Panc1 (cell line): ENCODE results near the gene EMP2. TPM values are rescaled to one million over a fixed set of nuclear protein-coding genes. Genes with fewer than 3 reads are reported as not detected.
"Not testable (repeated sequence)": the region's sequence is repeated elsewhere in the genome, so short reads cannot be mapped to it uniquely, and the experiment has no call there.

ENCODE experiments used
- ATAC-seq: fragments of 200-7000 bp; cut with Tn5 transposase; 2 replicates; pipeline ENCODE4 v1.9.1; 2020; ENCODE audit warnings: mild to moderate bottlenecking, moderate library complexity
- BruUV-seq: library from RNA; stranded (reverse); fragments of 400-500 nt; replicated peaks from 2 replicates; lab custom pipeline; 2021; lab: Mats Ljungman, UMichigan
- CTCF ChIA-PET: fragments of 300-600 bp; sonication (Branson Sonifier 250); formaldehyde crosslinking; loops from one replicate; lab custom pipeline; 2022; ENCODE audit warnings: antibody characterized with exemption; lab: Charles Lee
- POLR2A ChIA-PET: fragments of 300-600 bp; sonication (Branson Sonifier 250); formaldehyde crosslinking; loops from one replicate; lab custom pipeline; 2022; ENCODE audit warnings: antibody characterized with exemption; lab: Charles Lee
- DNase-seq: peaks from one replicate; pipeline ENCODE4 v3.0.0-alpha.2; 2010; ENCODE audit warnings: low read depth, low spot score
- H3K27ac ChIP-seq: 2 replicates; pipeline ENCODE4 v1.5.1; 2011; ENCODE audit warnings: mild to moderate bottlenecking, low read length, inconsistent platforms
- H3K27me3 ChIP-seq: fragments of 200-500 bp; sonication (Bioruptor generic); 2 replicates; pipeline ENCODE4 v1.6.0; 2014; ENCODE audit warnings: low read length, inconsistent platforms; ENCODE audit not compliant: control insufficient read depth, insufficient read depth
- H3K36me3 ChIP-seq: fragments of 200-500 bp; sonication (Bioruptor generic); 2 replicates; pipeline ENCODE4 v1.5.1; 2014; ENCODE audit warnings: inconsistent platforms, mild to moderate bottlenecking, low read length, moderate library complexity; ENCODE audit not compliant: control insufficient read depth, insufficient read depth
- H3K4me1 ChIP-seq: 2 replicates; pipeline ENCODE4 v1.5.1; 2011; ENCODE audit warnings: inconsistent platforms, mild to moderate bottlenecking, low read length, moderate library complexity; ENCODE audit not compliant: control insufficient read depth, insufficient read depth
- H3K4me3 ChIP-seq, 2 experiments: 2 replicates each; pipeline ENCODE4 v1.5.1; 2011 to 2012; ENCODE audit warnings: low read depth in 2 of 2, low read length in 2 of 2, mild to moderate bottlenecking in 2 of 2, inconsistent platforms in 1 of 2, moderate library complexity in 1 of 2
- H3K9me3 ChIP-seq: fragments of 200-500 bp; sonication (Bioruptor generic); 2 replicates; pipeline ENCODE4 v1.5.1; 2014; ENCODE audit warnings: low read depth, mild to moderate bottlenecking, inconsistent platforms, low read length, moderate library complexity; ENCODE audit not compliant: control insufficient read depth, insufficient read depth
- POLR2AphosphoS5 ChIP-seq: IDR thresholded peaks from 2 replicates; pipeline ENCODE4 v1.6.1; 2012; ENCODE audit warnings: mild to moderate bottlenecking, low read depth, low read length, moderate library complexity
- SIN3A ChIP-seq: IDR thresholded peaks from 2 replicates; pipeline ENCODE4 v1.6.1; 2012; ENCODE audit warnings: low read depth, mild to moderate bottlenecking, low read length, moderate library complexity, borderline replicate concordance; ENCODE audit not compliant: insufficient read depth
- TCF7L2 ChIP-seq: IDR thresholded peaks from 2 replicates; pipeline ENCODE4 v1.6.1; 2011; ENCODE audit warnings: mild to moderate bottlenecking, low read depth, low read length, inconsistent platforms
- in situ Hi-C: cut with HindIII; loops from 2 replicates; pipeline ENCODE4 v1.10.0; 2016; ENCODE audit warnings: low sequenced_read_pairs, low pct_unique_long_range_greater_than_20kb
- intact Hi-C: fragments of 100-400 bp; cut with micrococcal nuclease; formaldehyde crosslinking; loops from one replicate; pipeline ENCODE4 v1.10.0; 2022; ENCODE audit not compliant: unreplicated experiment
- total RNA-seq: library from RNA; stranded (reverse); gene quantifications from one replicate; pipeline ENCODE4 v1.2.1, GENCODE V29; 2021; ENCODE audit not compliant: unreplicated experiment
- TF ChIP-seq, protein P1 (sequence below): fragments of 450-650 bp; IDR thresholded peaks from 2 replicates; pipeline ENCODE4 v1.5.1; 2017; ENCODE audit warnings: mild to moderate bottlenecking
- TF ChIP-seq, protein P2 (sequence below), 2 experiments: IDR thresholded peaks; 2 replicates each; pipeline ENCODE4 v1.6.1; 2011 to 2012; ENCODE audit warnings: low read depth in 2 of 2, control low read depth in 1 of 2, low read length in 1 of 2, mild to moderate bottlenecking in 1 of 2, moderate library complexity in 1 of 2; ENCODE audit not compliant: insufficient read depth in 1 of 2

EMP2 gene
- total RNA-seq, 1 experiment from 2014 or later = 13.8 TPM

DNA sequence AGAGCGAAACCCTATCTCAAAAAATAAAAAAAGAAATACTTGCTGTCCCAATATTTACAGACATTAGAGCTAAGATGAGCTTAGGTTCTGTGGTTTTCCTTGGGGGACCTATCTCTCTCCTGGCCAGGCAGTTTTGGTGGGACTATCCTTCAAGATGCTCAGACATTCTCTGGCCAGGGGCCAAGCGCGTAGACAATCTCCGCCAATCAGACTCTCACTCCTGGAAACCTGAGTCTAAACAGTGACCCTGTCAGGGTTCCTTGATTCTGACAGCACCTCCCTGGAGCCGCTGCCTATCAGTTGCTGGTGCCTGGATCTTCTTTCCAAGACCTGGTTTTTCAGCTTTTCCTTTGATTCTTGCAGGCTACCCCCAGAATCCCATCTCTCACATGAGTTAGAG is 45.6 kb downstream of the EMP2 start:
- Histone ChIP-seq H3K4me3 (no peak overlapping the region), H3K4me1 (no peaks in the 10 kb centered on the region), H3K36me3 (no peaks in the 10 kb centered on the region), H3K9me3 (no peaks in the 10 kb centered on the region), H3K27me3 (no peaks in the 10 kb centered on the region), H3K27ac (no peak overlapping the region)
- TF ChIP-seq, protein P1, sequence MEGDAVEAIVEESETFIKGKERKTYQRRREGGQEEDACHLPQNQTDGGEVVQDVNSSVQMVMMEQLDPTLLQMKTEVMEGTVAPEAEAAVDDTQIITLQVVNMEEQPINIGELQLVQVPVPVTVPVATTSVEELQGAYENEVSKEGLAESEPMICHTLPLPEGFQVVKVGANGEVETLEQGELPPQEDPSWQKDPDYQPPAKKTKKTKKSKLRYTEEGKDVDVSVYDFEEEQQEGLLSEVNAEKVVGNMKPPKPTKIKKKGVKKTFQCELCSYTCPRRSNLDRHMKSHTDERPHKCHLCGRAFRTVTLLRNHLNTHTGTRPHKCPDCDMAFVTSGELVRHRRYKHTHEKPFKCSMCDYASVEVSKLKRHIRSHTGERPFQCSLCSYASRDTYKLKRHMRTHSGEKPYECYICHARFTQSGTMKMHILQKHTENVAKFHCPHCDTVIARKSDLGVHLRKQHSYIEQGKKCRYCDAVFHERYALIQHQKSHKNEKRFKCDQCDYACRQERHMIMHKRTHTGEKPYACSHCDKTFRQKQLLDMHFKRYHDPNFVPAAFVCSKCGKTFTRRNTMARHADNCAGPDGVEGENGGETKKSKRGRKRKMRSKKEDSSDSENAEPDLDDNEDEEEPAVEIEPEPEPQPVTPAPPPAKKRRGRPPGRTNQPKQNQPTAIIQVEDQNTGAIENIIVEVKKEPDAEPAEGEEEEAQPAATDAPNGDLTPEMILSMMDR = no peak
- TF ChIP-seq TCF7L2 (no peak), POLR2AphosphoS5 (no peak), SIN3A (no peak)
- TF ChIP-seq, protein P2, sequence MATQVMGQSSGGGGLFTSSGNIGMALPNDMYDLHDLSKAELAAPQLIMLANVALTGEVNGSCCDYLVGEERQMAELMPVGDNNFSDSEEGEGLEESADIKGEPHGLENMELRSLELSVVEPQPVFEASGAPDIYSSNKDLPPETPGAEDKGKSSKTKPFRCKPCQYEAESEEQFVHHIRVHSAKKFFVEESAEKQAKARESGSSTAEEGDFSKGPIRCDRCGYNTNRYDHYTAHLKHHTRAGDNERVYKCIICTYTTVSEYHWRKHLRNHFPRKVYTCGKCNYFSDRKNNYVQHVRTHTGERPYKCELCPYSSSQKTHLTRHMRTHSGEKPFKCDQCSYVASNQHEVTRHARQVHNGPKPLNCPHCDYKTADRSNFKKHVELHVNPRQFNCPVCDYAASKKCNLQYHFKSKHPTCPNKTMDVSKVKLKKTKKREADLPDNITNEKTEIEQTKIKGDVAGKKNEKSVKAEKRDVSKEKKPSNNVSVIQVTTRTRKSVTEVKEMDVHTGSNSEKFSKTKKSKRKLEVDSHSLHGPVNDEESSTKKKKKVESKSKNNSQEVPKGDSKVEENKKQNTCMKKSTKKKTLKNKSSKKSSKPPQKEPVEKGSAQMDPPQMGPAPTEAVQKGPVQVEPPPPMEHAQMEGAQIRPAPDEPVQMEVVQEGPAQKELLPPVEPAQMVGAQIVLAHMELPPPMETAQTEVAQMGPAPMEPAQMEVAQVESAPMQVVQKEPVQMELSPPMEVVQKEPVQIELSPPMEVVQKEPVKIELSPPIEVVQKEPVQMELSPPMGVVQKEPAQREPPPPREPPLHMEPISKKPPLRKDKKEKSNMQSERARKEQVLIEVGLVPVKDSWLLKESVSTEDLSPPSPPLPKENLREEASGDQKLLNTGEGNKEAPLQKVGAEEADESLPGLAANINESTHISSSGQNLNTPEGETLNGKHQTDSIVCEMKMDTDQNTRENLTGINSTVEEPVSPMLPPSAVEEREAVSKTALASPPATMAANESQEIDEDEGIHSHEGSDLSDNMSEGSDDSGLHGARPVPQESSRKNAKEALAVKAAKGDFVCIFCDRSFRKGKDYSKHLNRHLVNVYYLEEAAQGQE (IDR thresholded peaks at IDR 0.05; ENCODE audit: insufficient read depth in 1 of 2, low read depth in 2 of 2, low read length in 1 of 2) = no peak
- DNase-seq = no peak
- in situ Hi-C loops = no loop called here
- BruUV-seq = no TSS peak
- POLR2A ChIA-PET = no interaction called here
- intact Hi-C loops = no loop called here
- CTCF ChIA-PET = no interaction called here
- ATAC-seq = no peak

DNA sequence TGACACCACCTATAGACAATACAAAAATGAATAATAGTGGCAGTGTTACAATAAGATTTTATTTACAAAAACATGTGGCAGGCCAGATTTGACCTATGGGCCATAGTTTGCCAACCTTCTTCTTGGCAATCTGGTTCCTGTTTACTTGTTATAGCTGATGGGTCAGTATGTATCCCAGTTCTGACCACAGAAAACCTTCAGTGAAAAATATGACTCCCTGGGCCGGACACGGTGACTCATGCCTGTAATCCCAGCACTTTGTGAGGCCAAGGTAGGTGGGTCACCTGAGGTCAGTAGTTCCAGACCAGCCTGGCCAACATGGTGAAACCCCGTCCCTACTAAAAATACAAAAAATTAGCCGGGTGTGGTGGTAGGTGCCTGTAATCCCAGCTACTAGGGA is 46.8 kb downstream of the EMP2 start:
- H3K4me3 ChIP-seq, ATAC-seq, CTCF ChIA-PET, H3K27ac ChIP-seq, DNase-seq, H3K27me3 ChIP-seq, H3K4me1 ChIP-seq, H3K36me3 ChIP-seq, intact Hi-C loops, BruUV-seq, POLR2A ChIA-PET, H3K9me3 ChIP-seq, in situ Hi-C loops: not testable (repeated sequence)

DNA sequence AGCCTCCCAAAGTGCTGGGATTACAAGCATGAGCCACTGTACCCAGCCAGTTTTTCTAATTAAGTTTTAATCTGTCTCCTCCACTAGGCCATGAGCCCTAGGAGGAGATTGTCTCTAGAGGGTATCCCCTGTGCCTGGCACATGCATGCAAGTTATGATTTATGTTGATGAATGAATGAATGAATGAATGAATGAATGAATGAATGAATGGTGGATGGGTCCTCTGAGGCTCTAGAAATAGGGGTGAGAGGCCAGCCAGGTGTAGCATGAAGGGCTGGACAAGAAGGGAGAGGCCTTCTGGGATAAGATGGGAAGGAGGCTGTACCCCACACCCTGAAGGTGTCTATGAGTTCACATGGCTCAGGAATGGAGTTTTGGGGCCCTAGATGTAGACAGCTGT is 48.8 kb downstream of the EMP2 start:
- ATAC-seq = no peak
- H3K4me1 ChIP-seq = no peaks in the 10 kb centered on the region
- no peaks in the 10 kb centered on the region for H3K27me3 ChIP-seq
- no peaks in the 10 kb centered on the region for H3K9me3 ChIP-seq
- DNase-seq = no peak
- in situ Hi-C loops = no loop called here
- H3K36me3 ChIP-seq = no peaks in the 10 kb centered on the region
- TF ChIP-seq, protein P1 = no peak
- TF ChIP-seq SIN3A (no peak), POLR2AphosphoS5 (no peak), TCF7L2 (no peak)
- TF ChIP-seq, protein P2 (IDR thresholded peaks at IDR 0.05; ENCODE audit: insufficient read depth in 1 of 2, low read depth in 2 of 2, low read length in 1 of 2) = no peak
- CTCF ChIA-PET = no interaction called here
- no peak overlapping the region for H3K4me3 ChIP-seq
- intact Hi-C loops = no loop called here
- no peak overlapping the region for H3K27ac ChIP-seq
- POLR2A ChIA-PET = no interaction called here
- no TSS peak for BruUV-seq
